Esophagus (tissue), 2 donors: ENCODE data around the gene PLXNB1. TPM values are rescaled to one million over a fixed set of nuclear protein-coding genes. Genes with fewer than 3 reads are reported as not detected.

Experiments used
- H3K27ac ChIP-seq, 2 donors: one replicate each; pipeline ENCODE4 v1.5.1; 2013; ENCODE audit warnings: low read depth in 2 of 2, mild to moderate bottlenecking in 2 of 2, inconsistent platforms in 1 of 2, low read length in 1 of 2, moderate library complexity in 1 of 2
- H3K27me3 ChIP-seq, 2 donors: one replicate each; pipeline ENCODE4 v1.6.1; 2013; ENCODE audit warnings: low read length in 2 of 2, control low read depth in 1 of 2, mild to moderate bottlenecking in 1 of 2; ENCODE audit not compliant: insufficient read depth in 2 of 2, control insufficient read depth in 1 of 2
- H3K36me3 ChIP-seq, 2 donors: one replicate each; pipeline ENCODE4 v1.6.1; 2013; ENCODE audit warnings: low read length in 1 of 2; ENCODE audit not compliant: control insufficient read depth in 2 of 2, insufficient read depth in 2 of 2
- H3K4me1 ChIP-seq, 2 donors: one replicate each; pipeline ENCODE4 v1.6.1; 2013; ENCODE audit warnings: low read length in 1 of 2; ENCODE audit not compliant: control insufficient read depth in 2 of 2, insufficient read depth in 2 of 2
- H3K4me3 ChIP-seq, 2 donors: one replicate each; pipeline ENCODE4 v1.5.1; 2013; ENCODE audit warnings: low read length in 2 of 2, mild to moderate bottlenecking in 2 of 2, low read depth in 1 of 2, moderate library complexity in 1 of 2
- H3K9me3 ChIP-seq, 2 donors: one replicate each; pipeline ENCODE4 v1.6.1; 2013; ENCODE audit warnings: mild to moderate bottlenecking in 2 of 2, low read depth in 1 of 2, low read length in 1 of 2, moderate library complexity in 1 of 2; ENCODE audit not compliant: control insufficient read depth in 2 of 2, insufficient read depth in 1 of 2
- WGBS, 2 donors: extraction: QIAGEN DNeasy Blood & Tissue Kit; methylation state at CpG; one replicate each; pipeline ENCODE4 v1.1.7; 2013; 5-methylcytosine and 5-hydroxymethylcytosine counted together
- polyA plus RNA-seq, 2 donors: library from polyadenylated mRNA; stranded (reverse); fragments of 200-250 nt; gene quantifications; one replicate each; pipeline ENCODE4 v1.2.3, GENCODE V29; 2013
- donor health status: healthy with polysubstance abuse.
- donor health status: Bipolar disorder and iron deficiency.

PLXNB1 gene
- polyA plus RNA-seq, 2 donors: 73.4 to 298 TPM

- Histone ChIP-seq H3K4me3 (no peak overlapping the region), H3K9me3 (no peaks in the 10 kb centered on the region), H3K27ac (no peak overlapping the region), H3K4me1 (peaks cover 11 to 53% of the 10 kb centered on the region in 2 donors), H3K27me3 (no peaks in the 10 kb centered on the region), H3K36me3 (peaks cover 0 to 48% of the 10 kb centered on the region in 2 donors)
- 76 to 82% methylated on average over 25 of the region's 25 CpGs for WGBS, 2 donors
Measured at GRCh38 chr3:48423241-48423882, 6.5 kb downstream of the PLXNB1 start.

DNA sequence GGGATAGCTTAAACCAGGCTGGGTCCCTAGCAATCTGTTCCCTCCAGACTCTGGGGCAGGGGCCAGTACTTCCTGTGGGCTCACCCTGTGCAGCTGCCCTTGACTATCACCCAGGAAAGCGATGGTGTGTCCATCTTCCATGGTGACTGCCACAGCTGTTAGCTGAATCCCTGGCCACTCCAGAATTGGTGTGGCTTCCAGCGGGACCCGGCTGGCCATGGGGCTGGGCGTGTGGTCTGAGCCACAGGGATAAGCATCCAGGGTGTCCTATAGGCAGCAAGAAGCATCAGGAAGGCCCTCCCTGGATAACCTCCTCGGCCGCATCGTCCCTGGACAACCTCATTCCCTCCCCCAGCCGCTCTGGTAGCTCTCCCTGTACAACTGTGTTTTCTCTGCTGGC is 7.2 kb downstream of the PLXNB1 start:
- Histone ChIP-seq H3K36me3 (peaks cover 0 to 55% of the 10 kb centered on the region in 2 donors), H3K4me1 (peaks cover 11 to 53% of the 10 kb centered on the region in 2 donors), H3K27me3 (no peaks in the 10 kb centered on the region), H3K4me3 (no peak overlapping the region), H3K27ac (peak overlapping the region; percentile 31 to 34), H3K9me3 (peaks cover 0 to 2% of the 10 kb centered on the region in 2 donors)
- 79 to 93% methylated on average over 8 of the region's 8 CpGs for WGBS, 2 donors

DNA sequence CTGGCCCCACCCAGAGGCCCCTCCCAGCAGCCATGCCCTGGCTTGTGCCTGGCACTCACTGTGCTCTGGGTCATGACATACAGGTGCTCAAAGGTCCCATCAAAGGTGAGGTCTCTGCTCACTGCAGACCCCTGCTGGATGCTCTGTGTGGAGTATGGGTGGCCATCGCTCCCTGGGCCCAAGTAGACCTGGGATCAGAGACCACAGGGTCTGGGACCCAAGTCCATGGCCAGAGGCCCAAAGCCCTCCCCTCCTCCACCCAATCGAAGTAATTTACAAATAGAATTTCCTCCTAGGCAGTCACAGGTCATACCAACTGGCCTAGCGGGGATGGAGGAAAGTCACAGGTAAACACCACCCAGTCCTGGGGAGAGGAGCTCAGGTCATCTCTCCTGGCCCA is 7.6 kb downstream of the PLXNB1 start:
- Histone ChIP-seq H3K36me3 (peaks cover 0 to 59% of the 10 kb centered on the region in 2 donors), H3K9me3 (peaks cover 0 to 2% of the 10 kb centered on the region in 2 donors), H3K27me3 (no peaks in the 10 kb centered on the region), H3K4me1 (peaks cover 11 to 50% of the 10 kb centered on the region in 2 donors), H3K27ac (peak overlapping the region; percentile 31 to 34), H3K4me3 (no peak overlapping the region)
- WGBS, 2 donors: 66 to 68% methylated on average over 3 of the region's 3 CpGs

GRCh38 chr3:48420561-48420960 is 9.3 kb downstream of the PLXNB1 start:
- no peaks in the 10 kb centered on the region for H3K27me3 ChIP-seq
- H3K9me3 ChIP-seq: peaks cover 0 to 2% of the 10 kb centered on the region in 2 donors
- no peak overlapping the region for H3K27ac ChIP-seq
- 84 to 87% methylated on average over 14 of the region's 14 CpGs for WGBS, 2 donors
- peaks cover 9 to 73% of the 10 kb centered on the region in 2 donors for H3K36me3 ChIP-seq
- no peak overlapping the region for H3K4me3 ChIP-seq
- peaks cover 11 to 36% of the 10 kb centered on the region in 2 donors for H3K4me1 ChIP-seq

- H3K4me3 ChIP-seq: no peak overlapping the region
- H3K27ac ChIP-seq: no peak overlapping the region
- peaks cover 11 to 81% of the 10 kb centered on the region in 2 donors for H3K36me3 ChIP-seq
- H3K9me3 ChIP-seq: peaks cover 0 to 2% of the 10 kb centered on the region in 2 donors
- H3K4me1 ChIP-seq: peaks cover 6 to 28% of the 10 kb centered on the region in 2 donors
- 87 to 91% methylated on average over 17 of the region's 17 CpGs for WGBS, 2 donors
- H3K27me3 ChIP-seq: no peaks in the 10 kb centered on the region
Measured at GRCh38 chr3:48419597-48419996, 10.3 kb downstream of the PLXNB1 start.

GRCh38 chr3:48419149-48419548 is 10.7 kb downstream of the PLXNB1 start:
- Histone ChIP-seq H3K27me3 (no peaks in the 10 kb centered on the region), H3K9me3 (peaks cover 0 to 2% of the 10 kb centered on the region in 2 donors), H3K36me3 (peaks cover 11 to 82% of the 10 kb centered on the region in 2 donors), H3K4me3 (no peak overlapping the region), H3K4me1 (peaks cover 4 to 30% of the 10 kb centered on the region in 2 donors), H3K27ac (no peak overlapping the region)
- WGBS, 2 donors: 85 to 88% methylated on average over 9 of the region's 9 CpGs

- H3K27me3 ChIP-seq: no peaks in the 10 kb centered on the region
- peaks cover 0 to 2% of the 10 kb centered on the region in 2 donors for H3K9me3 ChIP-seq
- peaks cover 5 to 29% of the 10 kb centered on the region in 2 donors for H3K4me1 ChIP-seq
- WGBS, 2 donors: 75 to 83% methylated on average over 9 of the region's 9 CpGs
- peaks cover 11 to 82% of the 10 kb centered on the region in 2 donors for H3K36me3 ChIP-seq
- no peak overlapping the region for H3K27ac ChIP-seq
- no peak overlapping the region for H3K4me3 ChIP-seq
Measured at GRCh38 chr3:48418651-48419050, 11.2 kb downstream of the PLXNB1 start.

DNA sequence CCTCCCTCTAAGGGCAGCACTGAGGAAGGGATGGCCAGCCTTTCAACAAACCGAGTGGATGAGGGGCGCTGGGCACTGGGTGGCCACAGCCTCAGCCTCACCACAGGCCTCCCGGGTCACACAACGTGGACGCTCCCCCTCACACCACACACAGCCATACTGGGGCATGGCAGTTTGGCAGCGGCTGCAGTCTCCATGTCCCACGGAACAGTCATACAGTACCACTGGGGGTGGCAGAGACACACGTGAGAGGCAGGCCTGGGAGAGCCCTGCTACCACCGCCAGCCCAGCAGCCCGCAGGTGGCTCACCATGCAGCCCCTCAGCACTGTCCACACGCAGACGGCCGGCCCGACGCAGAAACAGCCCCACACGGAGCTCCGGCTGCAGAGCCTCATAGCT is 11.7 kb downstream of the PLXNB1 start:
- H3K27ac ChIP-seq: no peak overlapping the region
- peaks cover 7 to 27% of the 10 kb centered on the region in 2 donors for H3K4me1 ChIP-seq
- H3K27me3 ChIP-seq: no peaks in the 10 kb centered on the region
- no peak overlapping the region for H3K4me3 ChIP-seq
- WGBS, 2 donors: 90 to 94% methylated on average over 17 of the region's 17 CpGs
- peaks cover 0 to 2% of the 10 kb centered on the region in 2 donors for H3K9me3 ChIP-seq
- peaks cover 11 to 81% of the 10 kb centered on the region in 2 donors for H3K36me3 ChIP-seq

DNA sequence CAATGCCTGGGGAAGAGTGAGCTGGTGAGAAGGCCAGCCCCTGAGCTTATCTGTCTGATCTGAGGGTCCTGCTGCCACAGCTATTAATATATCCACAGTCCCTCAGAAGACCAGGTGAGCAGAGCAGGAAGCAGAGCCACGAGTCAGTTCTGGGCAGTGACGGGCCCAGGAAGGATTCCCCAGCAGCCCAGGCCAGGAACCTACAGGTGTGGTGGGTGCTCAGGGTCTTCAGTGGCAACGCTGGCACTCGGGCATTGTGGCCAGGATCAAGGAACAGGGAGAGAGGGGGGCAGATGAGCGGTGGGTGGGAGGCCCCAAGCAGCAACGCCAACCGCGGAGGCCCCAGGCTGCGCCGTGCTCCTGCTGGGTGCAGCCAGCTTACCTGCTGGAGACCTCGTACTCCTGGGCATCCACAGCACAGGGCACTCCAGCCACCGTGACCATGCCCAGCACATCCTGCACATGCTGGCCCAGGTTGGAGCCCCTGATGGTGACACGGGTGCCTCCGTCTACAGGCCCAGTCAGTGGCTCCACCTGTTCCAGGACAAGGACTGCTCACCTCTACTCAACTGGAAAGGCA is 12.3 kb downstream of the PLXNB1 start:
- Histone ChIP-seq H3K27ac (no peak overlapping the region), H3K27me3 (no peaks in the 10 kb centered on the region), H3K4me3 (no peak overlapping the region), H3K36me3 (peaks cover 11 to 83% of the 10 kb centered on the region in 2 donors), H3K9me3 (peaks cover 0 to 2% of the 10 kb centered on the region in 2 donors), H3K4me1 (peaks cover 7 to 26% of the 10 kb centered on the region in 2 donors)
- WGBS, 2 donors: 88 to 89% methylated on average over 14 of the region's 14 CpGs
